Measurements from ENCODE around the gene ARID3A. TPM values are rescaled to one million over a fixed set of nuclear protein-coding genes. Genes with fewer than 3 reads are reported as not detected.
"Not testable (repeated sequence)": the region's sequence is repeated elsewhere in the genome, so short reads cannot be mapped to it uniquely, and the experiment has no call there.

The ARID3A gene
- total RNA-seq, 4 donors from 2014 or later = 2.8 to 11.0 (median 4.9) TPM

DNA sequence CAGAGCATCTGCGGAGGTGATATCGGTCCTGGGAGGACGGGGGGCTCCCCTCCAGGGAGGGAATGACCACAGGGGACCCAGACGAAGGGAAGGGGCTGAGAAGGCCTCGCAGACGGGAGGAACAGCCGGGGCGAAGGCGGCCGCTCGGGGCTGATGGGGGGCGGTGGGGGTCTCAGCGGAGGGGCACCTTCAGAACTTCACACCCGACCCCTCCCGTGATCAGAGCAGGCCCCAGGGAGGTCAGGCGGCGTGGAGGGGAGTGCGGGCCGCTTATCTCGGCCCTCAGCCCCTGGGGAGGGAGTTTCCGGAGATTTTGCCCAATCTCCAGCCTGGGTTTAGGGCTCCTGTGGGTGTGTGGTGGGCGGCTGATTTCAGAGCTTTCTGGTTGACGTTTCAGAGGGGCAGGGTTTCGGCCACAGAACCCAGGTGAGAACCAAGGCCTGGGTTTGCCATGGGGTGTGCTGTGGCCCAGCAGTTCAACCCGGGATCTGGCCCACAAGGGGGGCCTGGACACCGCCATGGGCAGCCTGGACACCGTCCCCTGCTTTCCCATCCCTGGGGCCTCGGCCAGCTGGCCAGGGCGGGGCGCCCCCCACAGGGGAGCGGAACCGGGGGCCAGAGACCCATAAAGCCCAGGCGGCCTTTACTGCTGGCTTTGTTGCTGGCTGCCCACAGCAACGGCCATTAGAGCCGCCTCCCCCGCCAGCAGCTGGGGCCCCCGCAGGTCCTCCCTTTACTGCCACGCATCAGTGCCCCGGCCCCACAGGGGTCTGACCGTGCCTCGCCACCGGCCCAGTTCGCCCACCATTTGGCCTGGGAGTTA, 29.0 kb downstream of the ARID3A start:
- H3K4me3 ChIP-seq = peak overlapping the region in 1 of 4 donors; percentile 9
- H3K4me1 ChIP-seq = peaks cover 5 to 29% (median 14%) of the 10 kb centered on the region in 4 donors
- H3K27ac ChIP-seq = peak overlapping the region in 1 of 4 donors; percentile 42

DNA sequence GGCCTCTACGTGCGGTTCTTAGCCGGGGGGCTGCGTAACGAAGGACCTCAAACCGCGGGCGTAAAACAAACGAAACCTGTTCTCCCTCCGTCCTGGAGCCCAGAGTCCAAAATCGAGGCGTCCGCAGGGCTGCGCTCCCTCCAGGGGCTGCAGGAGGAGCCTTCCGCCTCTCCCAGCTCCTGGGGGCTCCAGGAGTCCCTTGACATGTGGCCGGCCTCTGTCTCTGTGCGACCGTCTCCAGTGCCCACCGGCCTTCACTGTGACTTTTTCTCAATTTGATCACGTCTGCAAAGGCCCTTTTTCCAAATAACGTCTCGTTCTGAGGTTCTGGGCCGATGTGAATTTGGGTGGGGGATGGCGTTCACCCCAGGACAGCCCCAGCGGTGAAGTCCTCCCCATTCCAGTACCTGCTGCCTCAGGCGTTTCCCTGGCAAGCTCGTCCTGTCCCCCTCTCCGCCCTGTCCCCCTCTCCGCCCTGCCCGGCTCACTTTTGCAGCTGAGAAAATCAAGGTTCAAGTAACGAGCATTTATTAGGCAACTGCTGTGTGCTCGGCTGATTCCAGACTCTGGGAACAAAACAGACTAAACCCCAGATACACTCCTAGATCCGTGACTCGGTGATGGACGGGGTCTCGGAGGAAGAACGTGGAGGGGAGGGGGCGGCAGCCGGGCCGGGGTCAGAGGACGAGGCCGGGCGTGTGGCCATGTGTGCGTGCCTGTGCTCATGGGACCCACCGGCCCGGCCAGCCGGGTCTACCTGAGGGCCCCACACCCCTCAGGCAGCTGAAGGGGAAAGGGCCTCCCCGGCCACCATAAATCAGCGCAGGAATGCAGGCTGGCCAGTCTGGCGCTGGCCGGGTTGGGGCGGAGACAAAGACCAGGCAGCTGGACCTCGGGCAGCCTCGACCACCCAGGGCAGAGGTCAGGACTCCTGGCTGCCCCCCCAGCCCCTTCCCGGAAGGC, 30.2 kb downstream of the ARID3A start:
- Histone ChIP-seq H3K27ac (no peak overlapping the region), H3K36me3 (no peaks in the 10 kb centered on the region), H3K4me1 (peaks cover 5 to 29% (median 14%) of the 10 kb centered on the region in 4 donors), H3K4me3 (no peak overlapping the region), H3K9me3 (no peaks in the 10 kb centered on the region), H3K27me3 (no peaks in the 10 kb centered on the region)
- no peak for TF ChIP-seq POLR2A (IDR thresholded peaks at IDR 0.05)
- TF ChIP-seq CTCF (IDR thresholded peaks at IDR 0.05) = no peak
- no peak for DNase-seq

More for the DNA sequence above, 29.0 kb downstream of the ARID3A start:
- H3K27me3 ChIP-seq = no peaks in the 10 kb centered on the region
- H3K9me3 ChIP-seq = no peaks in the 10 kb centered on the region
- no peaks in the 10 kb centered on the region for H3K36me3 ChIP-seq
- no peak for TF ChIP-seq CTCF (IDR thresholded peaks at IDR 0.05)
- no peak for TF ChIP-seq POLR2A (IDR thresholded peaks at IDR 0.05)
- peak in 1 of 3 donors; percentile 36 for DNase-seq

- Histone ChIP-seq H3K27me3 (no peaks in the 10 kb centered on the region), H3K9me3 (no peaks in the 10 kb centered on the region), H3K36me3 (no peaks in the 10 kb centered on the region), H3K27ac (peak overlapping the region in 1 of 4 donors; percentile 5), H3K4me1 (peaks cover 5 to 29% (median 14%) of the 10 kb centered on the region in 4 donors), H3K4me3 (no peak overlapping the region)
- no peak for DNase-seq
- TF ChIP-seq POLR2A (IDR thresholded peaks at IDR 0.05) (no peak), CTCF (IDR thresholded peaks at IDR 0.05) (no peak)
These were observed 31.1 kb downstream of the ARID3A start for GRCh38 chr19:956766-957440.

DNA sequence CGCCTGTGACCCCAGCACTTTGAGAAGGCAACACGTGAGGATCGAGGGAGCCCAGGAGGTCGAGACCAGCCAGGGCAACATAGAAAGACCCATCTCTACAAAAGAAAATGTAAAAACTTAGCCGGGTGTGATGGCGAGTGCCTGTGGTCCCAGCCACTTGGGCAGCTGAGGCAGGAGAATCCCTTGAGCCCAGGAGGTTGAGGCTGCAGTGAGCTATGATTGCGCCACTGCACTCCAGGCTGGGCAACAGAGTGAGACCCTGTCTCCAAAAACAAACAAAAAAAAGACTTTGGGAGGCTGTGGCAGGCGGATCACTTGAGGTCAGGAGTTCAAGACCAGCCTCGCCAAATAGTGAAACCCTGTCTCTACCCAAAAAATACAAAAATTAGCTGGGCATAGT, 31.7 kb downstream of the ARID3A start:
- not testable (repeated sequence) for DNase-seq, H3K9me3 ChIP-seq, H3K36me3 ChIP-seq, H3K27me3 ChIP-seq, H3K27ac ChIP-seq, H3K4me3 ChIP-seq
- H3K4me1 ChIP-seq = peaks cover 3 to 22% (median 12%) of the 10 kb centered on the region in 4 donors

DNA sequence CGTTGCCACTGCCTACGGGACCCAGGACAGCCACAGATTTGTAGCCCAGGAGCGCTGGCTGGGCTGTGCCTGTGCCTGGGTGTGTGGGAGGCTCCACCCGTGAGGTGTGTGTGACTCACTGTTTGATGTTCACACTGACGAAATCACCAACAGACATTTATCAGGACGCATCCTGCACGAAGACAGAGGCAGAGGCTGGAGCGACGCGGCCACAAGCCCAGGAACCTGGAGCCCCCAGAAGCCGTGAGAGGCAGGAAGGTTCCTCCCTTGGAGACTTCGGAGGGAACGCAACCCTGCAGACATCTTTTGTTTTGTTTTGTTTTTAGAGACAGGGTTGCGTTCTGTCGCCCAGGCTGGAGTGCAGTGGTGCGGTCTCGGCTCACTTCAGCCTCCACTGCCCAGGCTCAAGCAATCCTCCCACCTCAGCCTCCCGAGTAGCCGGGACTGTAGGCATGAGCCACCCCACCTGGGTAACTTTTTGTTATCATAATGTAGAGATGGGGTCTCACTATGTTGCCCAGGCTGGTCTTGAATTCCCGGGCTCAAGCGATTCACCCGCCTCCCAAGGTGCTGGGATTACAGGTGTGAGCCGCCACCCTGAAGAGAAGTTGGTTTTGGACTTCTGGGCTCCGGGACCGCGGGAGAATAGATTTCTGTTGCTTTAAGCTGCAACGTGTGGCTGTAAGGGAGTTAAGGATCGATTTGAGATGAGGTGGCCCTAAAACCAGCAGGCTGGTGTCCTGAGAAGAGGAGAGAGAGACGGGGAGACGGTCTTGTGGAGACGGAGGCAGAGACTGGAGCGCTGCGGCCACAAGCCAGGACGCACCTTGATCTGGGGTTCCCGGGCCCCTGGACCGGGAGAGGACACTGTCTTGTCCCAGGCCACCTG, 33.4 kb downstream of the ARID3A start:
- Histone ChIP-seq H3K36me3 (peaks cover 0 to 4% (median 0%) of the 10 kb centered on the region in 3 donors), H3K27me3 (no peaks in the 10 kb centered on the region), H3K4me3 (no peak overlapping the region), H3K4me1 (peaks cover 0 to 10% (median 4%) of the 10 kb centered on the region in 4 donors), H3K9me3 (no peaks in the 10 kb centered on the region), H3K27ac (no peak overlapping the region)
- DNase-seq = no peak
- no peak for TF ChIP-seq CTCF (IDR thresholded peaks at IDR 0.05)
- no peak for TF ChIP-seq POLR2A (IDR thresholded peaks at IDR 0.05)

Measured in Peyer's patch (tissue), 4 donors.